K562 (cell line): Measurements from ENCODE around the gene SYCP3.

Source experiments
- NFE2L1 ChIP-seq: fragments of 450-650 bp; IDR thresholded peaks from 2 replicates; pipeline ENCODE4 v1.6.1; 2016; ENCODE audit warnings: missing genetic modification characterization, low read depth, mild to moderate bottlenecking, missing compliant biosample characterization, moderate library complexity, borderline replicate concordance
- TAF9B ChIP-seq: fragments of 450-650 bp; IDR thresholded peaks from 2 replicates; pipeline ENCODE4 v1.6.1; 2018; ENCODE audit warnings: mild to moderate bottlenecking; ENCODE audit not compliant: partially characterized antibody
- YY1 ChIP-seq, 3 experiments: IDR thresholded peaks; 2 replicates each; pipeline ENCODE4 v1.6.1; 2011; ENCODE audit warnings: low read length in 2 of 3, mild to moderate bottlenecking in 2 of 3, moderate library complexity in 2 of 3, borderline replicate concordance in 1 of 3, control low read depth in 1 of 3, low read depth in 1 of 3; ENCODE audit not compliant: insufficient read depth in 3 of 3, insufficient replicate concordance in 2 of 3, control insufficient read depth in 1 of 3, insufficient read length in 1 of 3; ENCODE audit errors: extremely low read depth in 1 of 3
- ZFP36 ChIP-seq: fragments of 150-350 bp; IDR thresholded peaks from 2 replicates; pipeline ENCODE4 v1.6.1; 2018; ENCODE audit warnings: low read length, low read depth; ENCODE audit not compliant: partially characterized antibody
- ZKSCAN8 ChIP-seq: fragments of 200-800 bp; sonication (Bioruptor generic); IDR thresholded peaks from 2 replicates; pipeline ENCODE4 v1.6.1; 2016; ENCODE audit warnings: missing genetic modification characterization, missing compliant biosample characterization
- TF ChIP-seq, protein P1 (sequence below), 3 experiments: IDR thresholded peaks in 2 of 3; conservative IDR thresholded peaks in 1 of 3; 2 replicates each; pipeline ENCODE4 v1.5.1; 2011 to 2012; ENCODE audit warnings: low read length in 3 of 3, mild to moderate bottlenecking in 3 of 3, control low read depth in 2 of 3, improper control_type of control experiment in 1 of 3, inconsistent platforms in 1 of 3, low read depth in 1 of 3, mixed read lengths in 1 of 3, moderate library complexity in 1 of 3; ENCODE audit not compliant: insufficient read depth in 2 of 3
- TF ChIP-seq, protein P2 (sequence below), 2 experiments: fragments of 450-650 bp in 1 of 2; sonication (generic) in 1 of 2; formaldehyde crosslinking; conservative IDR thresholded peaks; 2 replicates each; pipeline versions ENCODE4 v1.4.0 to v1.8.1; 2020 to 2022; ENCODE audit warnings: mild to moderate bottlenecking in 1 of 2, missing genetic modification reagents in 1 of 2

DNA sequence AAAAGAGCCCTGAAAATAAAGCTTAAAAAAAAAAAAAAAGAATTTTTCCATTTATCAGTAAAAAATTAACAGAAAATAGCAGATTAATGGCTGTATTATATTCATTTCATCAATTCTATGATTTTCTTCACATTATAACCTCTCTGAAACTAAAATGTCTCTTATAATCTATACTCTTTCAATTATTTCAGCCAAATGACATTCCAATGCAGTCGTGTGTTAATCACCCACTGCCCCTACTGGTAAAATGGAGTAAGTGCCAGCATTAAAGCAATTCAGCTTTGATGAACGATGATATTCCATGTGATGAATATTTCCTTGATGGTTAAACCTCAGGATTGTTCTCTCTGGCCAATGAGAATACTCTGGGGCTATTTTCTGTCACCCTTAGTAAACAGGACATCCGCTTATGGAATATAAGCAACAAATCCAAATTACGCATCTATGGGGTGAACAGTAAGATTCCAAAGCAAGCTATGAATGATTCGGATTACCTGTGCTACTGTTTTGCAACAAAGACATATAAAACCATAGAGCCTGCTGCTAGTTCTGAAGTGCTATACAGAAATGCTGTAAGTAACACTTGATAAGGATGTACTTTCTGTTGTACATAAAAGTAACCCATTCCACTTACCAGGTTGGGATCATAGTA lies 20.3 kb upstream of the SYCP3 start:
- TF ChIP-seq TAF9B (no peak), ZFP36 (no peak), YY1 (IDR thresholded peaks at IDR 0.05; ENCODE audit: borderline replicate concordance in 1 of 3, control insufficient read depth in 1 of 3, extremely low read depth in 1 of 3, insufficient read depth in 3 of 3, insufficient read length in 1 of 3, insufficient replicate concordance in 2 of 3, low read depth in 1 of 3, low read length in 2 of 3) (no peak), ZKSCAN8 (CRISPR knock-in tag) (no peak), NFE2L1 (tag) (no peak)
- TF ChIP-seq, protein P1, sequence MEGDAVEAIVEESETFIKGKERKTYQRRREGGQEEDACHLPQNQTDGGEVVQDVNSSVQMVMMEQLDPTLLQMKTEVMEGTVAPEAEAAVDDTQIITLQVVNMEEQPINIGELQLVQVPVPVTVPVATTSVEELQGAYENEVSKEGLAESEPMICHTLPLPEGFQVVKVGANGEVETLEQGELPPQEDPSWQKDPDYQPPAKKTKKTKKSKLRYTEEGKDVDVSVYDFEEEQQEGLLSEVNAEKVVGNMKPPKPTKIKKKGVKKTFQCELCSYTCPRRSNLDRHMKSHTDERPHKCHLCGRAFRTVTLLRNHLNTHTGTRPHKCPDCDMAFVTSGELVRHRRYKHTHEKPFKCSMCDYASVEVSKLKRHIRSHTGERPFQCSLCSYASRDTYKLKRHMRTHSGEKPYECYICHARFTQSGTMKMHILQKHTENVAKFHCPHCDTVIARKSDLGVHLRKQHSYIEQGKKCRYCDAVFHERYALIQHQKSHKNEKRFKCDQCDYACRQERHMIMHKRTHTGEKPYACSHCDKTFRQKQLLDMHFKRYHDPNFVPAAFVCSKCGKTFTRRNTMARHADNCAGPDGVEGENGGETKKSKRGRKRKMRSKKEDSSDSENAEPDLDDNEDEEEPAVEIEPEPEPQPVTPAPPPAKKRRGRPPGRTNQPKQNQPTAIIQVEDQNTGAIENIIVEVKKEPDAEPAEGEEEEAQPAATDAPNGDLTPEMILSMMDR (IDR thresholded peaks at IDR 0.05 in 2 of 3, conservative IDR thresholded peaks at IDR 0.05 in 1 of 3; ENCODE audit: insufficient read depth in 2 of 3, low read depth in 1 of 3, low read length in 3 of 3): peak; percentile 68 to 85 (median 68)
- TF ChIP-seq, protein P2, sequence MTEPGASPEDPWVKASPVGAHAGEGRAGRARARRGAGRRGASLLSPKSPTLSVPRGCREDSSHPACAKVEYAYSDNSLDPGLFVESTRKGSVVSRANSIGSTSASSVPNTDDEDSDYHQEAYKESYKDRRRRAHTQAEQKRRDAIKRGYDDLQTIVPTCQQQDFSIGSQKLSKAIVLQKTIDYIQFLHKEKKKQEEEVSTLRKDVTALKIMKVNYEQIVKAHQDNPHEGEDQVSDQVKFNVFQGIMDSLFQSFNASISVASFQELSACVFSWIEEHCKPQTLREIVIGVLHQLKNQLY (CRISPR knock-in tag; conservative IDR thresholded peaks at IDR 0.05): no peak
